HepG2 (cell line): ENCODE data around the gene CDK2. TPM values are rescaled to one million over a fixed set of nuclear protein-coding genes. Genes with fewer than 3 reads are reported as not detected.
"Not testable (repeated sequence)": the region's sequence is repeated elsewhere in the genome, so short reads cannot be mapped to it uniquely, and the experiment has no call there.

Experiments used
- ATAC-seq: fragments of 200-7000 bp; cut with Tn5 transposase; 3 replicates; pipeline ENCODE4 v1.9.1; 2020; ENCODE audit warnings: mild to moderate bottlenecking, moderate library complexity
- BruUV-seq: library from RNA; stranded (reverse); fragments of 400-500 nt; replicated peaks from 2 replicates; lab custom pipeline; 2021; lab: Mats Ljungman, UMichigan
- CTCF ChIA-PET: fragments of 300-600 bp; formaldehyde crosslinking; extraction: SDS; loops from one replicate; lab custom pipeline; 2021; ENCODE audit warnings: low total read pairs, inconsistent platforms, low intra/inter-chr PET ratio; lab: Yijun Ruan, JAX
- POLR2A ChIA-PET: fragments of 350-600 bp; sonication (Branson Sonifier 250); formaldehyde crosslinking; loops from one replicate; lab custom pipeline; 2020; ENCODE audit warnings: antibody characterized with exemption, inconsistent platforms; lab: Yijun Ruan, JAX
- DNase-seq: peaks from one replicate; pipeline ENCODE4 v3.0.0-alpha.2; 2015; ENCODE audit warnings: low spot score
- FAIRE-seq: peaks from 3 replicates; lab custom pipeline; 2011; peaks lifted over from hg19 to GRCh38; lab: Jason Lieb, UNC
- H2AFZ ChIP-seq: one replicate; pipeline ENCODE4 v1.6.1; 2011; ENCODE audit warnings: low read length, inconsistent platforms
- H3K27ac ChIP-seq: fragments of 300-600 bp; 3 replicates; pipeline ENCODE4 v1.8.0; 2011; ENCODE audit warnings: mixed run types, mild to moderate bottlenecking, mixed read lengths, low read length, inconsistent platforms; ENCODE audit not compliant: insufficient read depth; ENCODE audit errors: extremely low read length
- H3K27me3 ChIP-seq, 2 experiments: fragments of 200-600 bp in 1 of 2; 2 replicates in 1 of 2; 3 replicates in 1 of 2; pipeline versions ENCODE4 v1.6.0 to v1.8.0; 2011; ENCODE audit warnings: low read length in 2 of 2, mild to moderate bottlenecking in 2 of 2, moderate library complexity in 2 of 2, inconsistent platforms in 1 of 2; ENCODE audit not compliant: insufficient read depth in 2 of 2, control insufficient read depth in 1 of 2
- H3K36me3 ChIP-seq, 2 experiments: fragments of 200-600 bp in 1 of 2; replicated peaks in 1 of 2; 2 replicates in 1 of 2; 3 replicates in 1 of 2; pipeline versions ENCODE4 v1.5.1 to v1.8.0; 2011; ENCODE audit warnings: low read length in 2 of 2, inconsistent platforms in 1 of 2; ENCODE audit not compliant: insufficient read depth in 2 of 2, control insufficient read depth in 1 of 2
- H3K4me1 ChIP-seq: 2 replicates; pipeline ENCODE4 v1.5.1; 2012; ENCODE audit warnings: low read length, inconsistent platforms; ENCODE audit not compliant: insufficient read depth
- H3K4me2 ChIP-seq: 2 replicates; pipeline ENCODE4 v1.6.0; 2011; ENCODE audit warnings: low read depth, low read length, inconsistent platforms
- H3K4me3 ChIP-seq, 3 experiments: fragments of 200-600 bp in 1 of 3; sonication (generic), shearing (Covaris generic) in 1 of 3; replicated peaks in 1 of 3; 2 replicates each; pipeline ENCODE4 v1.5.1; 2011 to 2016; ENCODE audit warnings: low read length in 3 of 3, inconsistent platforms in 2 of 3, low read depth in 2 of 3, mild to moderate bottlenecking in 2 of 3, control low read depth in 1 of 3, mixed read lengths in 1 of 3; ENCODE audit not compliant: insufficient read depth in 1 of 3
- H3K79me2 ChIP-seq: one replicate; pipeline ENCODE4 v1.6.1; 2011; ENCODE audit warnings: low read length, inconsistent platforms; ENCODE audit not compliant: insufficient read depth
- H3K9ac ChIP-seq: 2 replicates; pipeline ENCODE4 v1.6.0; 2011; ENCODE audit warnings: mild to moderate bottlenecking, low read depth, low read length, inconsistent platforms; ENCODE audit not compliant: insufficient read depth
- H3K9me3 ChIP-seq: 2 replicates; pipeline ENCODE4 v1.5.1; 2012; ENCODE audit warnings: mild to moderate bottlenecking, low read length
- H4K20me1 ChIP-seq: 2 replicates; pipeline ENCODE4 v1.6.0; 2011; ENCODE audit warnings: inconsistent platforms, mild to moderate bottlenecking, low read length, moderate library complexity; ENCODE audit not compliant: insufficient read depth
- ISL2 ChIP-seq: sonication (generic); formaldehyde crosslinking; IDR thresholded peaks from 2 replicates; pipeline ENCODE4 v1.5.0; 2020; ENCODE audit warnings: missing genetic modification reagents
- KDM4B ChIP-seq: sonication (generic); formaldehyde crosslinking; IDR thresholded peaks from 2 replicates; pipeline ENCODE4 v1.4.0; 2020; ENCODE audit warnings: missing genetic modification reagents
- MED13 ChIP-seq: sonication (generic); formaldehyde crosslinking; IDR thresholded peaks from 2 replicates; pipeline ENCODE4 v1.5.0; 2020; ENCODE audit warnings: missing genetic modification reagents
- RAD21 ChIP-seq: fragments of 450-650 bp; formaldehyde crosslinking; IDR thresholded peaks from 2 replicates; pipeline ENCODE4 v1.5.0; 2020; ENCODE audit warnings: mild to moderate bottlenecking
- SCMH1 ChIP-seq: sonication (generic); formaldehyde crosslinking; IDR thresholded peaks from 2 replicates; pipeline ENCODE4 v1.9.0; 2021; ENCODE audit warnings: missing genetic modification reagents, mild to moderate bottlenecking, borderline replicate concordance
- SP5 ChIP-seq: IDR thresholded peaks from 2 replicates; pipeline ENCODE4 v1.6.1; 2016; ENCODE audit warnings: low read depth, borderline replicate concordance
- ZNF33B ChIP-seq: sonication (generic); formaldehyde crosslinking; IDR thresholded peaks from 2 replicates; pipeline ENCODE4 v1.5.1; 2020; ENCODE audit warnings: mild to moderate bottlenecking, missing genetic modification reagents
- ZNF607 ChIP-seq: sonication (generic); formaldehyde crosslinking; IDR thresholded peaks from 2 replicates; pipeline ENCODE4 v1.5.1; 2020; ENCODE audit warnings: missing genetic modification reagents, mild to moderate bottlenecking, borderline replicate concordance
- WGBS: methylation state at CpG from one replicate; pipeline ENCODE4 v1.1.6; 2017; ENCODE audit warnings: low lambda C conversion rate; 5-methylcytosine and 5-hydroxymethylcytosine counted together
- in situ Hi-C: cut with HindIII; loops from 2 replicates; pipeline ENCODE4 v1.10.0; 2017; ENCODE audit warnings: low pct_unique_long_range_greater_than_20kb; ENCODE audit not compliant: extremely low pct_ligation_motif_present
- intact Hi-C: fragments of 100-400 bp; cut with micrococcal nuclease; formaldehyde crosslinking; loops from one replicate; pipeline ENCODE4 v1.10.0; 2022; ENCODE audit not compliant: unreplicated experiment
- polyA plus RNA-seq, 8 experiments: library from polyadenylated mRNA; depleted of rRNA in 3 of 8; stranded (reverse) in 7 of 8; unstranded in 1 of 8; fragments of >200 nt; fragmentation: Illumina TruSeq in 4 of 8; extraction: Trizol in 4 of 8; gene quantifications; 2 replicates each; pipeline versions ENCODE4 v1.2.1 to v1.2.3, GENCODE V29; 2011 to 2016; ENCODE audit warnings: low read depth in 4 of 8, missing spikeins in 1 of 8, mixed read lengths in 1 of 8; ENCODE audit not compliant: insufficient read depth in 1 of 8
- total RNA-seq, 5 experiments: library from RNA; depleted of rRNA; stranded (reverse); fragments of >200 nt; fragmentation: Illumina TruSeq; extraction: Trizol; gene quantifications; 2 replicates each; pipeline ENCODE4 v1.2.3, GENCODE V29; 2016; ENCODE audit warnings: low read depth in 1 of 5

CDK2 gene
- total and polyA plus RNA-seq, 2 of the 13 experiments (the other 11 are each of a cell fraction or from before 2014, with no cell fraction given), result 47.5 to 52.6 TPM

GRCh38 chr12:55979069-55979468 lies 12.4 kb downstream of the CDK2 start:
- CTCF ChIA-PET, result no interaction called here
- POLR2A ChIA-PET, result interaction anchor here (0.8 to 1.2 kb wide), 2 partner anchors 16 to 18 kb away, joined by 3 read pairs; partner anchors contain the start of gene SUOX
- 97% methylated on average over 3 of the region's 3 CpGs for WGBS

DNA sequence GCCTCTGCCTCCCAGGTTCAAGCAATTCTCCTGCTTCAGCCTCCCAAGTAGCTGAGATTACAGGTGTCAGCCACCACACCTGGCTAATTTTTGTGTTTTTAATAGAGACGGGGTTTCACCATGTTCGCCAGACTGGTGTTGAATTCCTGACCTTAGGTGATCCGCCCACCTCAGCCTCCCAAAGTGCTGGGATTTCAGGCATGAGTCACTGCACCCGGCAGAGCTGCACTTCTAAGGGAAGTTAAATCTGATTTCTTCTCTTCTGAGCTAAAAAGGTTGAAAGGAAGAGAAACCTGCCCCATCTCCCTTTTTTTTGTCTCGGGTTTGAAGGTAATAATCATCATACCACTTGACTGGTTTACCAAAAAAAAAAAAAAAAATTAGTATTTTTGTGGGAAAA lies 15.3 kb downstream of the CDK2 start:
- DNase-seq, CTCF ChIA-PET, H3K79me2 ChIP-seq, H3K9ac ChIP-seq, H3K4me2 ChIP-seq, H3K9me3 ChIP-seq, H3K27me3 ChIP-seq, in situ Hi-C loops, H4K20me1 ChIP-seq, BruUV-seq, H2AFZ ChIP-seq, H3K27ac ChIP-seq, H3K4me3 ChIP-seq, intact Hi-C loops, ATAC-seq, H3K4me1 ChIP-seq, FAIRE-seq: not testable (repeated sequence)
- POLR2A ChIA-PET, result interaction anchor here (5.6 kb wide), 1 partner anchor 8 kb away, joined by 45 read pairs; the partner anchor contains the start of gene RAB5B
- peaks cover 0 to 21% of the 10 kb centered on the region in 2 experiments; a peak in 4 of 5 replicates for H3K36me3 ChIP-seq
- 92% methylated on average over 5 of the region's 5 CpGs for WGBS

More at GRCh38 chr12:55979069-55979468, 12.4 kb downstream of the CDK2 start:
- Histone ChIP-seq H2AFZ (no peak overlapping the region), H3K4me3 (no peak overlapping the region), H3K27me3 (no peaks in the 10 kb centered on the region), H3K4me1 (peaks cover 24% of the 10 kb centered on the region), H3K27ac (no peak overlapping the region), H4K20me1 (no peaks in the 10 kb centered on the region), H3K9ac (no peak overlapping the region)
- intact Hi-C loops, result no loop called here
- BruUV-seq, result no TSS peak
- ATAC-seq, result no peak
- FAIRE-seq, result no peak
- no peak for TF ChIP-seq SCMH1
- TF ChIP-seq RAD21, result no peak
- no peak for TF ChIP-seq ZNF33B (CRISPR knock-in tag)
- no peak for TF ChIP-seq SP5
- no peak for TF ChIP-seq KDM4B (CRISPR knock-in tag)
- no peak for TF ChIP-seq ISL2 (CRISPR knock-in tag)
- TF ChIP-seq ZNF607 (CRISPR knock-in tag), result no peak
- TF ChIP-seq MED13 (CRISPR knock-in tag), result no peak
- TF ChIP-seq, all 625 proteins: peak for 0
- Histone ChIP-seq H3K36me3 (peaks cover 0 to 23% of the 10 kb centered on the region in 2 experiments; a peak in 4 of 5 replicates), H3K9me3 (no peaks in the 10 kb centered on the region), H3K79me2 (peaks cover 32% of the 10 kb centered on the region), H3K4me2 (no peak overlapping the region)
- no peak for DNase-seq
- in situ Hi-C loops, result loop anchor here (10.0 kb wide), 1 partner anchor 56 kb away; no protein-coding TSS in a partner anchor
